VCaP (cell line): Measurements from ENCODE around the gene RAB3IL1.
A peak's percentile ranks its signal among the peaks of the same experiment; 100 is the strongest.

ENCODE experiments used
- H3K27ac ChIP-seq: fragments of 450-650 bp; 2 replicates; pipeline ENCODE4 v1.5.1; 2017
- CTCF ChIP-seq: fragments of 450-650 bp; conservative IDR thresholded peaks from 2 replicates; pipeline ENCODE4 v1.5.1; 2017; ENCODE audit warnings: mild to moderate bottlenecking, moderate library complexity

RAB3IL1 gene

GRCh38 chr11:61864814-61865775 lies 52.3 kb downstream of the RAB3IL1 start:
- H3K27ac ChIP-seq: no peak overlapping the region
- TF ChIP-seq CTCF: no peak

GRCh38 chr11:61863548-61864081 lies 53.8 kb downstream of the RAB3IL1 start:
- H3K27ac ChIP-seq: no peak overlapping the region
- TF ChIP-seq CTCF: no peak

- TF ChIP-seq CTCF: no peak
- no peak overlapping the region for H3K27ac ChIP-seq
These were observed 54.4 kb downstream of the RAB3IL1 start for GRCh38 chr11:61862714-61863547.

GRCh38 chr11:61861634-61862033 lies 55.7 kb downstream of the RAB3IL1 start:
- no peak for TF ChIP-seq CTCF

GRCh38 chr11:61860054-61860903 lies 57.1 kb downstream of the RAB3IL1 start:
- no peak for TF ChIP-seq CTCF
- peak overlapping the region; percentile 40 for H3K27ac ChIP-seq

More at GRCh38 chr11:61861634-61862033, 55.7 kb downstream of the RAB3IL1 start:
- H3K27ac ChIP-seq: no peak overlapping the region

GRCh38 chr11:61855939-61856680 lies 61.3 kb downstream of the RAB3IL1 start:
- no peak for TF ChIP-seq CTCF

More at GRCh38 chr11:61855939-61856680, 61.3 kb downstream of the RAB3IL1 start:
- H3K27ac ChIP-seq: no peak overlapping the region
